Renal cortex interstitium (tissue), 11 donors: ENCODE data around the gene NRARP. TPM values are rescaled to one million over a fixed set of nuclear protein-coding genes. Genes with fewer than 3 reads are reported as not detected.

Experiments used
- DNase-seq, 11 donors: peaks; one replicate each; pipeline ENCODE4 v3.0.0-alpha.2; 2013; ENCODE audit warnings: low read depth in 9 of 11, low spot score in 4 of 11; ENCODE audit errors: extremely low read depth in 1 of 11
- polyA plus RNA-seq, 3 donors: library from polyadenylated mRNA; unstranded; fragments of 120-200 nt; gene quantifications; one replicate each; pipeline ENCODE4 v1.2.1, GENCODE V29; 2013; ENCODE audit not compliant: insufficient read length in 3 of 3

NRARP gene
- polyA plus RNA-seq, 3 donors: 6.8 to 9.0 (median 7.7) TPM

DNA sequence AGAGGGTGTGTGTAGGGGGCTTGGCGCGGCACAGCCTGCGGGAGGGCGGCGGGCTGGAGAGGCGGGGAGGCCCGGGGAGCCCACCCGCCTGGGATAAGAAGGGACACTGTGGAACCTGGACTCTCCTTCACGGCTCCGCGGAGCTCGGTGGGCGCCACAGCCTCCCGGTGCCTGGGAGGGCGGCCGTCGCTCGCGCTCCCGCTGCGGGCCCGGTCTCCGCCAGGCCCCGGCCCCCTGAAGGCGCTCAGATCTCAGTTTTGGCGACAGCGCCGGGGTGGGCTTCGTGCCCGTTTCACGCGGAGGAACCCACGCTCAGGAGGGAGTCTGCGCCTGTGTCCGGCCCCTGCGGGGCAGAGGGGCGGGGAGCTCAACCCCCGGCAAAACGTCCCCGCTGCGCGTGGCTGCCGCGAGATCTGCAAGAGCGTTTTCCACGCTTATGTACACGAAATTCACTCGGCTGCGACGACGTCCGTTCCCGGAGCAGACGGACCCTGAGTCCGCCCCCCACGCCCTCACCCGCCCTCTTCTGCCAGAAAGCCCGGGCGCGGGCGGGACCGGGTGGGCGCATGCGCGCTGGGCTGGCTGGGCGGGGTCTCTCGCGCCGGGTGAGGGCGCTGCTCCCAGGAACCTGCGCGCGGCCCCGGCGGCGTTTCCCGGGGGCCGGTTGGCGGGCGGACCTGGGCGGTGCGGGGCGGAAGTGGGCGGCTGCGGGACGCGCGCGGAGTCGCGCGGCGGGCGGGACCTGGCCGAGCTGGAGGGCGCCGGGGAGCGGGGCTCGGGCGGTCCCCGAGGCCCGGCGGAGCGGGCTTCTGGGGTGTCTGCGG, 47.2 kb downstream of the NRARP start, which contains the start of gene NELFB:
Gene NELFB, plus strand, starts transcription at position 704 of the 824 bp plus-strand sequence.
- peak in 10 of 11 donors; percentile 72 to 91 (median 86) for DNase-seq

- no peak for DNase-seq
Measured at GRCh38 chr9:137253717-137254623, 48.1 kb downstream of the NRARP start.

- DNase-seq: no peak
Measured at GRCh38 chr9:137252555-137253506, 49.2 kb downstream of the NRARP start.

GRCh38 chr9:137251490-137252268, 50.4 kb downstream of the NRARP start:
- no peak for DNase-seq

- no peak for DNase-seq
Measured at GRCh38 chr9:137251194-137251461, 50.9 kb downstream of the NRARP start, which contains the start of gene STPG3. Gene STPG3 (plus strand): TSS chr9:137251286. CDS start chr9:137251287, 1 bp downstream.

GRCh38 chr9:137250329-137251193, 51.5 kb downstream of the NRARP start:
- DNase-seq: no peak

Other genes starting within 250 kb of the NRARP start
- 1 to 10 TPM; 4.3 to 5.3 (median 4.7) TPM for gene ENTPD2, start 248.2 kb downstream of the NRARP start, polyA plus RNA-seq
- gene SAPCD2, start 231.7 kb downstream of the NRARP start, polyA plus RNA-seq: 1 to 10 TPM; 6.6 to 9.2 (median 6.8) TPM
- gene UAP1L1, start 224.8 kb downstream of the NRARP start, polyA plus RNA-seq: 1 to 10 TPM; 4.9 to 9.2 (median 5.7) TPM
- gene MAN1B1, start 215.3 kb downstream of the NRARP start, polyA plus RNA-seq: 10 to 100 TPM; 46.1 to 62.1 (median 55.3) TPM
- gene DPP7, start 187.5 kb downstream of the NRARP start, polyA plus RNA-seq: 10 to 100 TPM; 15.2 to 30.6 (median 24.7) TPM
- under 1 TPM in 1 of 3 donors, not detected in 2; 0.34 TPM for gene GRIN1, start 163.1 kb downstream of the NRARP start, polyA plus RNA-seq
- gene LRRC26, start 132.2 kb downstream of the NRARP start, polyA plus RNA-seq: under 1 TPM in 1 of 3 donors, not detected in 2; 0.14 TPM
- not detected for gene TMEM210, start 130.2 kb downstream of the NRARP start, polyA plus RNA-seq
- 10 to 100 TPM; 35.5 to 56.7 (median 49.2) TPM for gene ANAPC2, start 113.7 kb downstream of the NRARP start, polyA plus RNA-seq
- gene SSNA1, start 113.6 kb downstream of the NRARP start, polyA plus RNA-seq: 10 to 100 TPM; 36.9 to 62.9 (median 49.8) TPM
- 10 to 100 TPM; 14.8 to 17.3 (median 16.4) TPM for gene TPRN, start 101.5 kb downstream of the NRARP start, polyA plus RNA-seq
- gene TMEM203, start 96.6 kb downstream of the NRARP start, polyA plus RNA-seq: 10 to 100 TPM; 40.2 to 46.4 (median 42.7) TPM
- gene NDOR1, start 96.6 kb downstream of the NRARP start, polyA plus RNA-seq: 10 to 100 TPM in 2 of 3 donors, 1 to 10 TPM in 1; 8.2 to 15.1 (median 14.2) TPM
- gene RNF208, start 80.0 kb downstream of the NRARP start, polyA plus RNA-seq: 10 to 100 TPM in 2 of 3 donors, 1 to 10 TPM in 1; 6.0 to 13.3 (median 13.2) TPM
- gene CYSRT1, start 77.1 kb downstream of the NRARP start, polyA plus RNA-seq: 10 to 100 TPM in 2 of 3 donors, 1 to 10 TPM in 1; 8.5 to 13.9 (median 12.8) TPM
- 10 to 100 TPM in 2 of 3 donors, 1 to 10 TPM in 1; 7.9 to 15.2 (median 12.0) TPM for gene RNF224, start 74.8 kb downstream of the NRARP start, polyA plus RNA-seq
- gene SLC34A3, start 71.4 kb downstream of the NRARP start, polyA plus RNA-seq: 10 to 100 TPM in 2 of 3 donors, 1 to 10 TPM in 1; 5.0 to 13.8 (median 11.6) TPM
- 100 to 1,000 TPM; 331 to 492 (median 358) TPM for gene TUBB4B, start 61.0 kb downstream of the NRARP start, polyA plus RNA-seq
- gene STPG3, start 51.0 kb downstream of the NRARP start, polyA plus RNA-seq: 1 to 10 TPM; 2.2 to 4.2 (median 2.6) TPM
- gene NELFB, start 46.9 kb downstream of the NRARP start, polyA plus RNA-seq: 10 to 100 TPM; 49.8 to 62.2 (median 55.2) TPM
- 1 to 10 TPM; 4.4 to 8.9 (median 6.3) TPM for gene TOR4A, start 24.5 kb downstream of the NRARP start, polyA plus RNA-seq
- 10 to 100 TPM; 12.0 to 35.4 (median 16.6) TPM for gene EXD3, start 120.9 kb upstream of the NRARP start, polyA plus RNA-seq
- gene NOXA1, start 121.1 kb upstream of the NRARP start, polyA plus RNA-seq: 10 to 100 TPM in 1 of 3 donors, 1 to 10 TPM in 2; 4.8 to 15.9 (median 6.0) TPM
- under 1 TPM; 0.14 to 0.68 (median 0.63) TPM for gene ENTPD8, start 139.1 kb upstream of the NRARP start, polyA plus RNA-seq
- 10 to 100 TPM; 52.9 to 57.8 (median 56.5) TPM for gene NSMF, start 157.1 kb upstream of the NRARP start, polyA plus RNA-seq
- gene PNPLA7, start 248.1 kb upstream of the NRARP start, polyA plus RNA-seq: 1 to 10 TPM; 2.1 to 5.1 (median 2.4) TPM
- gene MRPL41, start 249.6 kb upstream of the NRARP start, polyA plus RNA-seq: 10 to 100 TPM; 12.9 to 26.0 (median 24.0) TPM